SU-DHL-6 (cell line): ENCODE results near the gene ZNF44.

Experiments
- H2AFZ ChIP-seq: fragments of 200-600 bp; sonication (generic); 2 replicates; pipeline ENCODE4 v1.6.1; 2014; ENCODE audit warnings: low read depth, mild to moderate bottlenecking, moderate library complexity, mixed read lengths, antibody characterized with exemption, low read length; ENCODE audit not compliant: severe bottlenecking
- H3F3A ChIP-seq: fragments of 200-600 bp; shearing (Covaris generic); 2 replicates; pipeline ENCODE4 v1.6.0; 2016; ENCODE audit warnings: antibody characterized with exemption, mild to moderate bottlenecking; ENCODE audit not compliant: insufficient read depth
- H3K27ac ChIP-seq: fragments of 200-600 bp; sonication (generic); 2 replicates; pipeline ENCODE4 v1.5.1; 2016; ENCODE audit warnings: low read depth, mild to moderate bottlenecking, low read length, moderate library complexity, mixed read lengths
- H3K27me3 ChIP-seq: fragments of 200-600 bp; sonication (generic), shearing (Covaris generic); 2 replicates; pipeline ENCODE4 v1.6.0; 2014; ENCODE audit warnings: mild to moderate bottlenecking, low read length
- H3K36me3 ChIP-seq: fragments of 200-600 bp; sonication (generic); 2 replicates; pipeline ENCODE4 v1.6.1; 2014; ENCODE audit warnings: mild to moderate bottlenecking, low read length, mixed read lengths
- H3K4me2 ChIP-seq: fragments of 300-600, 200-600 bp; shearing (Covaris generic), sonication (generic); 2 replicates; pipeline ENCODE4 v1.6.0; 2014; ENCODE audit warnings: low read length, low read depth, mild to moderate bottlenecking; ENCODE audit not compliant: poor library complexity, severe bottlenecking
- H3K4me3 ChIP-seq: fragments of 200-600 bp; sonication (generic); 2 replicates; pipeline ENCODE4 v1.5.1; 2014; ENCODE audit warnings: antibody characterized with exemption, low read length, mild to moderate bottlenecking, mixed read lengths; ENCODE audit not compliant: insufficient read depth, poor library complexity, severe bottlenecking
- H3K79me2 ChIP-seq: fragments of 200-600 bp; sonication (generic); 2 replicates; pipeline ENCODE4 v1.6.1; 2014; ENCODE audit warnings: mild to moderate bottlenecking, low read length, moderate library complexity; ENCODE audit not compliant: insufficient read depth
- H3K9ac ChIP-seq: fragments of 200-600 bp; sonication (generic); 2 replicates; pipeline ENCODE4 v1.7.0; 2014; ENCODE audit warnings: mild to moderate bottlenecking, low read length
- H3K9me2 ChIP-seq: fragments of 200-600 bp; sonication (generic); replicated peaks from 2 replicates; pipeline ENCODE4 v1.6.1; 2014; ENCODE audit warnings: low read length; ENCODE audit not compliant: insufficient read depth
- H3K9me3 ChIP-seq: fragments of 200-600 bp; sonication (generic); 2 replicates; pipeline ENCODE4 v1.6.1; 2014; ENCODE audit warnings: low read length, mixed read lengths; ENCODE audit not compliant: insufficient read depth
- H4K20me1 ChIP-seq: fragments of 200-600 bp; sonication (generic); 2 replicates; pipeline ENCODE4 v1.6.1; 2014; ENCODE audit warnings: low read depth, mild to moderate bottlenecking, antibody characterized with exemption, low read length, moderate library complexity, mixed read lengths
- EZH2phosphoT487 ChIP-seq: fragments of 200-600 bp; sonication (generic), shearing (Covaris generic); conservative IDR thresholded peaks from 2 replicates; pipeline ENCODE4 v1.6.1; 2018; ENCODE audit warnings: mild to moderate bottlenecking, antibody characterized with exemption, low read length, moderate library complexity, mixed read lengths
- TF ChIP-seq, protein P1 (sequence below): fragments of 200-600 bp; sonication (generic); IDR thresholded peaks from one replicate; pipeline ENCODE4 v1.5.1; 2017; ENCODE audit warnings: antibody characterized with exemption, mild to moderate bottlenecking, low read length, moderate library complexity; ENCODE audit not compliant: insufficient read depth, poor library complexity, severe bottlenecking

Gene ZNF44

DNA sequence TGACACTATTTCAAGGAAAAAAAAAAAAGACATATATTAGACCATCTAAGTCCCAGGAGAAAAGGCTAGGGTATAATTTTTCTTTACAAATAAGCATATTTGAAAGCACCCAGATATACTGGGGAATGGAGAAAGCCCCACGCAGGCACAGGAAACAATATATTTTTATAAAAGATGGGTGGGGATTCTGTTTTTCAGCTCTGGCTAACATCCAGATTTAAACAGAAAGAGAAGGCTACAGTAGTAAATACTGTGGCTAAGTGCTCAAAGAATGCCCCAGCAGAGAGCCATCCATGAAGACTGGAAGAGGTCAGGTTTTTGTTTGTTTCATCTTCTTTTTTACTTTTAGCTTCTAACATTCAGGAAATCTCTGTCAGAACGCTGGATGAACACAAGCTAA is 16.0 kb downstream of the ZNF44 start:
- Histone ChIP-seq H3K9me2 (no peaks in the 10 kb centered on the region), H3F3A (no peaks in the 10 kb centered on the region), H3K79me2 (peaks cover 76% of the 10 kb centered on the region), H3K9me3 (peaks cover 27% of the 10 kb centered on the region), H3K27me3 (no peaks in the 10 kb centered on the region), H3K4me2 (no peak overlapping the region), H2AFZ (no peak overlapping the region), H3K4me3 (no peak overlapping the region), H3K9ac (no peak overlapping the region), H4K20me1 (no peaks in the 10 kb centered on the region), H3K27ac (no peak overlapping the region), H3K36me3 (peaks cover 49% of the 10 kb centered on the region)
- TF ChIP-seq, protein P1, sequence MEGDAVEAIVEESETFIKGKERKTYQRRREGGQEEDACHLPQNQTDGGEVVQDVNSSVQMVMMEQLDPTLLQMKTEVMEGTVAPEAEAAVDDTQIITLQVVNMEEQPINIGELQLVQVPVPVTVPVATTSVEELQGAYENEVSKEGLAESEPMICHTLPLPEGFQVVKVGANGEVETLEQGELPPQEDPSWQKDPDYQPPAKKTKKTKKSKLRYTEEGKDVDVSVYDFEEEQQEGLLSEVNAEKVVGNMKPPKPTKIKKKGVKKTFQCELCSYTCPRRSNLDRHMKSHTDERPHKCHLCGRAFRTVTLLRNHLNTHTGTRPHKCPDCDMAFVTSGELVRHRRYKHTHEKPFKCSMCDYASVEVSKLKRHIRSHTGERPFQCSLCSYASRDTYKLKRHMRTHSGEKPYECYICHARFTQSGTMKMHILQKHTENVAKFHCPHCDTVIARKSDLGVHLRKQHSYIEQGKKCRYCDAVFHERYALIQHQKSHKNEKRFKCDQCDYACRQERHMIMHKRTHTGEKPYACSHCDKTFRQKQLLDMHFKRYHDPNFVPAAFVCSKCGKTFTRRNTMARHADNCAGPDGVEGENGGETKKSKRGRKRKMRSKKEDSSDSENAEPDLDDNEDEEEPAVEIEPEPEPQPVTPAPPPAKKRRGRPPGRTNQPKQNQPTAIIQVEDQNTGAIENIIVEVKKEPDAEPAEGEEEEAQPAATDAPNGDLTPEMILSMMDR, result no peak
- TF ChIP-seq EZH2phosphoT487, result no peak

GRCh38 chr19:12272980-12273901 is 21.4 kb downstream of the ZNF44 start:
- TF ChIP-seq, protein P1, result no peak
- TF ChIP-seq EZH2phosphoT487, result no peak
- H3K9ac ChIP-seq, result no peak overlapping the region
- peaks cover 61% of the 10 kb centered on the region for H3K36me3 ChIP-seq

GRCh38 chr19:12272386-12272785 is 22.3 kb downstream of the ZNF44 start:
- peaks cover 58% of the 10 kb centered on the region for H3K36me3 ChIP-seq
- TF ChIP-seq EZH2phosphoT487, result no peak
- H3K27me3 ChIP-seq, result no peaks in the 10 kb centered on the region
- H3K9me2 ChIP-seq, result no peaks in the 10 kb centered on the region
- H3K9me3 ChIP-seq, result peaks cover 45% of the 10 kb centered on the region
- no peak overlapping the region for H3K9ac ChIP-seq
- no peak overlapping the region for H2AFZ ChIP-seq
- no peak overlapping the region for H3K27ac ChIP-seq
- peaks cover 18% of the 10 kb centered on the region for H3K79me2 ChIP-seq
- H3K4me2 ChIP-seq, result no peak overlapping the region
- no peaks in the 10 kb centered on the region for H3F3A ChIP-seq
- H3K4me3 ChIP-seq, result peak overlapping the region; percentile 15
- H4K20me1 ChIP-seq, result no peaks in the 10 kb centered on the region

More at GRCh38 chr19:12272980-12273901, 21.4 kb downstream of the ZNF44 start:
- no peaks in the 10 kb centered on the region for H4K20me1 ChIP-seq
- H3K4me3 ChIP-seq, result peak overlapping the region; percentile 15
- H3F3A ChIP-seq, result no peaks in the 10 kb centered on the region
- H3K9me3 ChIP-seq, result peaks cover 52% of the 10 kb centered on the region
- H3K79me2 ChIP-seq, result peaks cover 26% of the 10 kb centered on the region
- no peaks in the 10 kb centered on the region for H3K27me3 ChIP-seq
- no peak overlapping the region for H2AFZ ChIP-seq
- H3K9me2 ChIP-seq, result no peaks in the 10 kb centered on the region
- H3K4me2 ChIP-seq, result no peak overlapping the region
- H3K27ac ChIP-seq, result no peak overlapping the region

DNA sequence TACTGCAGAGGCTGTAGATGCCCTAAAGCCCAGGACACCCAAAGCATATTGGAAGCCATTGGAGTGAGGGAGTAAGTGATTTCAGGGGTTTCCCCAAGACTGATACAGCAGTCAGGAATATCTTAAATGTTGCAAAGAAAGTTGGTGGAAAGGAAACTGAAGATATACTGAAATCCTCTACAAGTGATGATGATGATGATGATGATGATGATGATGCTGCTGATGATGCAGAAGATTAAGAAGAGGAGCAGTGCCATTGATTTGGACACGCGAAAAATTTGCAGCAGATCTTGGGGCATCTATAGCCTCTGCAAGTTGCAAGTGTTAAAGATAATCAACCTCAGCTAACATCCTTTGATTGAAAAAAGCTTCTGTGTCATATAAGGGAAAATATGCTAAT is 23.8 kb downstream of the ZNF44 start:
- Histone ChIP-seq H3K79me2 (peaks cover 4% of the 10 kb centered on the region; the same call in 1 of the 2 replicates), H3F3A (no peaks in the 10 kb centered on the region), H3K4me3 (no peak overlapping the region), H3K27me3 (no peaks in the 10 kb centered on the region), H3K9me2 (no peaks in the 10 kb centered on the region), H3K9ac (no peak overlapping the region), H3K27ac (no peak overlapping the region), H2AFZ (no peak overlapping the region), H3K4me2 (no peak overlapping the region), H4K20me1 (no peaks in the 10 kb centered on the region), H3K36me3 (peaks cover 44% of the 10 kb centered on the region), H3K9me3 (peaks cover 33% of the 10 kb centered on the region; the same call in 1 of the 2 replicates)
- TF ChIP-seq, protein P1, result no peak
- TF ChIP-seq EZH2phosphoT487, result no peak
